HEK293 (cell line): ENCODE measurements around the gene KDM5C.

Experiments used
- RBAK ChIP-seq: fragments of 450-650 bp; formaldehyde crosslinking; IDR thresholded peaks from 2 replicates; pipeline ENCODE4 v1.5.1; 2016; ENCODE audit warnings: missing biosample characterization, missing genetic modification characterization
- TF ChIP-seq, protein P1 (sequence below): fragments of 450-650 bp; formaldehyde crosslinking; IDR thresholded peaks from 2 replicates; pipeline ENCODE4 v1.5.1; 2016; ENCODE audit warnings: missing biosample characterization, missing genetic modification characterization

DNA sequence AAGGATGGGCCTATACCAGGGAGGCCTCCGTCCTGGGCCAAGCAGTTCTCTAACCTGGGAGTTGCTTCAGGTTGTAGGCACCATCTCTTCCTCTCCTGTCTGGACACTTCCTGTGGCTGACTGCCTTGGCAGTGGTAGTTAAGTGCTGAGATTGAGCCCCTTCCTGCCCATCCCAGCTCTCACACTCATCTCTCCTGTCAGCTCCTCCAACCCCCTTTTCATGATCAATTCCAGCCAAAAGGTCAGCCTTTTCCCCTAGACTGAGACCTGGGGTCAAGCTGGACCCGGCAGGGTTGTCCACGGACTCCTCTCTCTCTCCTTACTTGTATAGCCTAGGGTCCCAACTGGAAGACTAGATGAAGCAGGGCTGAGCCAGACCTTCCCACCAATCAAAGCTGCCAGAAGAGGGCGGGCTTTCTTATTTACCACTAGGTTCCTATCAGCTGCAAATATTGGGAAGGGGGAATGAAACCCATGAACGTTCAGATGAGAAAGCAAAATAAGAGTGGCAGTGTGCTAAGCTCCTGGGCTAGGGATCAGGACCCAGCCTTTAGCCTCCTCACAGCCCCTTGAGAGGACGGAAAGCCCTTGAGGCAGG is 34.5 kb downstream of the KDM5C start:
- TF ChIP-seq, protein P1, sequence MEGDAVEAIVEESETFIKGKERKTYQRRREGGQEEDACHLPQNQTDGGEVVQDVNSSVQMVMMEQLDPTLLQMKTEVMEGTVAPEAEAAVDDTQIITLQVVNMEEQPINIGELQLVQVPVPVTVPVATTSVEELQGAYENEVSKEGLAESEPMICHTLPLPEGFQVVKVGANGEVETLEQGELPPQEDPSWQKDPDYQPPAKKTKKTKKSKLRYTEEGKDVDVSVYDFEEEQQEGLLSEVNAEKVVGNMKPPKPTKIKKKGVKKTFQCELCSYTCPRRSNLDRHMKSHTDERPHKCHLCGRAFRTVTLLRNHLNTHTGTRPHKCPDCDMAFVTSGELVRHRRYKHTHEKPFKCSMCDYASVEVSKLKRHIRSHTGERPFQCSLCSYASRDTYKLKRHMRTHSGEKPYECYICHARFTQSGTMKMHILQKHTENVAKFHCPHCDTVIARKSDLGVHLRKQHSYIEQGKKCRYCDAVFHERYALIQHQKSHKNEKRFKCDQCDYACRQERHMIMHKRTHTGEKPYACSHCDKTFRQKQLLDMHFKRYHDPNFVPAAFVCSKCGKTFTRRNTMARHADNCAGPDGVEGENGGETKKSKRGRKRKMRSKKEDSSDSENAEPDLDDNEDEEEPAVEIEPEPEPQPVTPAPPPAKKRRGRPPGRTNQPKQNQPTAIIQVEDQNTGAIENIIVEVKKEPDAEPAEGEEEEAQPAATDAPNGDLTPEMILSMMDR = no peak
- TF ChIP-seq RBAK = no peak
